ENCODE measurements around the gene RAB3C. TPM values are rescaled to one million over a fixed set of nuclear protein-coding genes. Genes with fewer than 3 reads are reported as not detected.

The RAB3C gene
- total and polyA plus RNA-seq, 9 donors: 0.11 to 17.2 (median 2.7) TPM

- intact Hi-C loops (cut with DNase I): no loop called here
- no peak for TF ChIP-seq POLR2A (IDR thresholded peaks at IDR 0.05)
- TF ChIP-seq EP300 (IDR thresholded peaks at IDR 0.05): no peak
- TF ChIP-seq CTCF (IDR thresholded peaks at IDR 0.05): no peak
- Histone ChIP-seq H3K27me3 (no peaks in the 10 kb centered on the region), H3K4me3 (no peak overlapping the region), H3K27ac (no peak overlapping the region), H3K4me1 (ENCODE audit: insufficient read depth) (no peaks in the 10 kb centered on the region), H3K9me3 (no peaks in the 10 kb centered on the region), H3K36me3 (no peaks in the 10 kb centered on the region)
- no peak for DNase-seq
- WGBS, 3 donors: 72 to 84% (median 77%) methylated on average over 3 of the region's 3 CpGs
Observed at GRCh38 chr5:58825899-58826298, 243.0 kb downstream of the RAB3C start.

- intact Hi-C loops (cut with DNase I): no loop called here
- no peak overlapping the region for H3K4me3 ChIP-seq
- TF ChIP-seq CTCF (IDR thresholded peaks at IDR 0.05): no peak
- H3K4me1 ChIP-seq (ENCODE audit: insufficient read depth): no peaks in the 10 kb centered on the region
- no peak overlapping the region for H3K27ac ChIP-seq
- no peaks in the 10 kb centered on the region for H3K27me3 ChIP-seq
- no peaks in the 10 kb centered on the region for H3K9me3 ChIP-seq
- DNase-seq: no peak
- WGBS, 3 donors: 44 to 47% (median 46%) methylated on average over 2 of the region's 2 CpGs
- no peaks in the 10 kb centered on the region for H3K36me3 ChIP-seq
Observed at GRCh38 chr5:58827463-58827862, 244.6 kb downstream of the RAB3C start.

- intact Hi-C loops (cut with DNase I): no loop called here
- WGBS, 3 donors: 75 to 87% (median 87%) methylated on average over 4 of the region's 4 CpGs
- no peak for TF ChIP-seq POLR2A (IDR thresholded peaks at IDR 0.05)
- no peak for TF ChIP-seq EP300 (IDR thresholded peaks at IDR 0.05)
- TF ChIP-seq CTCF (IDR thresholded peaks at IDR 0.05): no peak
- DNase-seq: no peak
- Histone ChIP-seq H3K27me3 (no peaks in the 10 kb centered on the region), H3K4me3 (no peak overlapping the region), H3K4me1 (ENCODE audit: insufficient read depth) (no peaks in the 10 kb centered on the region), H3K36me3 (no peaks in the 10 kb centered on the region), H3K27ac (no peak overlapping the region), H3K9me3 (no peaks in the 10 kb centered on the region)
Observed at GRCh38 chr5:58828258-58828657, 245.4 kb downstream of the RAB3C start.

- no peak overlapping the region for H3K4me3 ChIP-seq
- no peak overlapping the region for H3K27ac ChIP-seq
- no peaks in the 10 kb centered on the region for H3K36me3 ChIP-seq
- DNase-seq: no peak
- no peaks in the 10 kb centered on the region for H3K4me1 ChIP-seq (ENCODE audit: insufficient read depth)
- TF ChIP-seq EP300 (IDR thresholded peaks at IDR 0.05) (no peak), POLR2A (IDR thresholded peaks at IDR 0.05) (no peak), CTCF (IDR thresholded peaks at IDR 0.05) (no peak)
- no peaks in the 10 kb centered on the region for H3K9me3 ChIP-seq
- H3K27me3 ChIP-seq: no peaks in the 10 kb centered on the region
- intact Hi-C loops (cut with DNase I): no loop called here
Observed at GRCh38 chr5:58834242-58835225, 251.7 kb downstream of the RAB3C start.
